ENCODE results near the gene PRSS56.

The PRSS56 gene

GRCh38 chr2:232502511-232502910 lies 17.7 kb upstream of the PRSS56 start:
- DNase-seq (ENCODE audit: low spot score), result no peak

- DNase-seq (ENCODE audit: low spot score), result peak; percentile 62
Measured at GRCh38 chr2:232502911-232503808, 17.0 kb upstream of the PRSS56 start.

GRCh38 chr2:232503809-232504323 lies 16.3 kb upstream of the PRSS56 start:
- DNase-seq (ENCODE audit: low spot score), result no peak

GRCh38 chr2:232504438-232504837 lies 15.8 kb upstream of the PRSS56 start:
- DNase-seq (ENCODE audit: low spot score), result no peak

- no peak for DNase-seq (ENCODE audit: low spot score)
Measured at GRCh38 chr2:232505856-232506255, 14.3 kb upstream of the PRSS56 start.

- no peak for DNase-seq (ENCODE audit: low spot score)
Measured at GRCh38 chr2:232506709-232507108, 13.5 kb upstream of the PRSS56 start.

- no peak for DNase-seq (ENCODE audit: low spot score)
Measured at GRCh38 chr2:232508251-232508650, 11.9 kb upstream of the PRSS56 start.

- DNase-seq (ENCODE audit: low spot score), result no peak
Measured at GRCh38 chr2:232511336-232511890, 8.8 kb upstream of the PRSS56 start.

GRCh38 chr2:232512602-232513001 lies 7.6 kb upstream of the PRSS56 start:
- DNase-seq (ENCODE audit: low spot score), result no peak

- DNase-seq (ENCODE audit: low spot score), result no peak
Measured at GRCh38 chr2:232513353-232513752, 6.8 kb upstream of the PRSS56 start.

GRCh38 chr2:232515639-232516038 lies 4.5 kb upstream of the PRSS56 start:
- no peak for DNase-seq (ENCODE audit: low spot score)

GRCh38 chr2:232516551-232516950 lies 3.6 kb upstream of the PRSS56 start:
- no peak for DNase-seq (ENCODE audit: low spot score)

GRCh38 chr2:232518844-232519243 lies 1.3 kb upstream of the PRSS56 start:
- no peak for DNase-seq (ENCODE audit: low spot score)

GRCh38 chr2:232520489-232520888 lies 301 bp downstream of the PRSS56 start:
- no peak for DNase-seq (ENCODE audit: low spot score)

GRCh38 chr2:232521098-232521497 lies 910 bp downstream of the PRSS56 start:
- no peak for DNase-seq (ENCODE audit: low spot score)

GRCh38 chr2:232521959-232522622 lies 1.9 kb downstream of the PRSS56 start:
- peak; percentile 92 for DNase-seq (ENCODE audit: low spot score)

- no peak for DNase-seq (ENCODE audit: low spot score)
Measured at GRCh38 chr2:232522623-232523401, 2.6 kb downstream of the PRSS56 start.

GRCh38 chr2:232523402-232523681 lies 3.2 kb downstream of the PRSS56 start:
- no peak for DNase-seq (ENCODE audit: low spot score)

GRCh38 chr2:232523682-232524597 lies 3.8 kb downstream of the PRSS56 start:
- DNase-seq (ENCODE audit: low spot score), result peak; percentile 52

GRCh38 chr2:232524771-232525170 lies 4.6 kb downstream of the PRSS56 start:
- no peak for DNase-seq (ENCODE audit: low spot score)

GRCh38 chr2:232525199-232525598 lies 5.0 kb downstream of the PRSS56 start:
- no peak for DNase-seq (ENCODE audit: low spot score)

Data from AG20443 (cell line).